ENCODE data around the gene TRIM2. TPM values are rescaled to one million over a fixed set of nuclear protein-coding genes. Genes with fewer than 3 reads are reported as not detected.

TRIM2 gene
- total and polyA plus RNA-seq, 8 donors = 11.0 to 39.2 (median 21.4) TPM

DNA sequence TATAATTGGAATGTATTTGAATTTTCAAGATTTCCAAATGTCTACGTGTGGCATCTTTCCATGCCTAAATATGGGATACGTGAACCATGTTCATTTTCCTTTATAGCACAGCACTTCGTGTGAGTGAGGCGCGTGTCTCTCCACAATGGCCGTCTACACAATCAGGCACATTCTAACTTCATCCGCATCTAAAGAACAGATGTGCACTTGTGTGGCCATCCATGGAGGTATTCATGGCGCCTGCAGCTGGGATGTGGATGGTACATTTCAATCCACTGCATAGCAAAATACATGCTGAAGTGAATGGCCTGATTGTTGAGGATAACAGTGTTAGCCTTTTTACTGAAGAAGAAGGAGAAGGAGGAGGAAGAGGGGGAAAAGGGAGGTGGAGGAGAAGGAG is 34.5 kb upstream of the TRIM2 start:
- intact Hi-C loops (cut with DNase I) = no loop called here
- FAIRE-seq = no peak
- no peak overlapping the region for H3K27ac ChIP-seq

DNA sequence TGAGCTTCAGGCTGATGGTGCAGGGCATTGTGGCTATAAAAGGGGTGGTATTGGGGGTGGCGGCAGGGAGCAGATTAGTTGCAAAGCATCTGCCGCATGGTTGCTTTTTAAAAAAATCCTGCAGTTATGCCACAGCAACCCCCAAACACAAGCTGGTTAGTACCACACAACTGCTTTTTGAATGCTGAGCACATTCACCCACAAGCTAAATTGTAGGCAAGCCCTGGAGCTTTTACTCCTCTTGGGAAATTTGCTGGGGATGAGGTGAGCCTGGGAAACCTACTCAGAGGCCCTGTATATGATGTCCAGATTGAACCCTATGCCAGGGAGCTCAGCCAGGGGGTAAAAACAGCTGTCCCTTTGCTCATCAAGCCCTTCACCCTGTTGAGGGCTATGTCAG is 33.8 kb upstream of the TRIM2 start:
- TF ChIP-seq, protein P1, sequence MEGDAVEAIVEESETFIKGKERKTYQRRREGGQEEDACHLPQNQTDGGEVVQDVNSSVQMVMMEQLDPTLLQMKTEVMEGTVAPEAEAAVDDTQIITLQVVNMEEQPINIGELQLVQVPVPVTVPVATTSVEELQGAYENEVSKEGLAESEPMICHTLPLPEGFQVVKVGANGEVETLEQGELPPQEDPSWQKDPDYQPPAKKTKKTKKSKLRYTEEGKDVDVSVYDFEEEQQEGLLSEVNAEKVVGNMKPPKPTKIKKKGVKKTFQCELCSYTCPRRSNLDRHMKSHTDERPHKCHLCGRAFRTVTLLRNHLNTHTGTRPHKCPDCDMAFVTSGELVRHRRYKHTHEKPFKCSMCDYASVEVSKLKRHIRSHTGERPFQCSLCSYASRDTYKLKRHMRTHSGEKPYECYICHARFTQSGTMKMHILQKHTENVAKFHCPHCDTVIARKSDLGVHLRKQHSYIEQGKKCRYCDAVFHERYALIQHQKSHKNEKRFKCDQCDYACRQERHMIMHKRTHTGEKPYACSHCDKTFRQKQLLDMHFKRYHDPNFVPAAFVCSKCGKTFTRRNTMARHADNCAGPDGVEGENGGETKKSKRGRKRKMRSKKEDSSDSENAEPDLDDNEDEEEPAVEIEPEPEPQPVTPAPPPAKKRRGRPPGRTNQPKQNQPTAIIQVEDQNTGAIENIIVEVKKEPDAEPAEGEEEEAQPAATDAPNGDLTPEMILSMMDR (IDR thresholded peaks at IDR 0.05) = no peak
- ATAC-seq (no peak), DNase-seq (no peak), FAIRE-seq (no peak)
- H3K27me3 ChIP-seq = no peaks in the 10 kb centered on the region
- no peak overlapping the region for H3K4me3 ChIP-seq
- H3K27ac ChIP-seq = no peak overlapping the region
- WGBS, 2 donors = 93 to 100% methylated on average over 2 of the region's 2 CpGs
- H3K9me3 ChIP-seq = no peaks in the 10 kb centered on the region
- no peaks in the 10 kb centered on the region for H3K36me3 ChIP-seq
- no peaks in the 10 kb centered on the region for H3K4me1 ChIP-seq
- intact Hi-C loops (cut with DNase I) = no loop called here

More for the DNA sequence above, 34.5 kb upstream of the TRIM2 start:
- no peaks in the 10 kb centered on the region for H3K27me3 ChIP-seq
- DNase-seq (no peak), ATAC-seq (no peak)
- WGBS, 2 donors = 63 to 81% methylated on average over 8 of the region's 8 CpGs
- H3K4me1 ChIP-seq = no peaks in the 10 kb centered on the region
- no peaks in the 10 kb centered on the region for H3K36me3 ChIP-seq
- TF ChIP-seq, protein P1 (IDR thresholded peaks at IDR 0.05) = no peak
- H3K9me3 ChIP-seq = no peaks in the 10 kb centered on the region
- no peak overlapping the region for H3K4me3 ChIP-seq

DNA sequence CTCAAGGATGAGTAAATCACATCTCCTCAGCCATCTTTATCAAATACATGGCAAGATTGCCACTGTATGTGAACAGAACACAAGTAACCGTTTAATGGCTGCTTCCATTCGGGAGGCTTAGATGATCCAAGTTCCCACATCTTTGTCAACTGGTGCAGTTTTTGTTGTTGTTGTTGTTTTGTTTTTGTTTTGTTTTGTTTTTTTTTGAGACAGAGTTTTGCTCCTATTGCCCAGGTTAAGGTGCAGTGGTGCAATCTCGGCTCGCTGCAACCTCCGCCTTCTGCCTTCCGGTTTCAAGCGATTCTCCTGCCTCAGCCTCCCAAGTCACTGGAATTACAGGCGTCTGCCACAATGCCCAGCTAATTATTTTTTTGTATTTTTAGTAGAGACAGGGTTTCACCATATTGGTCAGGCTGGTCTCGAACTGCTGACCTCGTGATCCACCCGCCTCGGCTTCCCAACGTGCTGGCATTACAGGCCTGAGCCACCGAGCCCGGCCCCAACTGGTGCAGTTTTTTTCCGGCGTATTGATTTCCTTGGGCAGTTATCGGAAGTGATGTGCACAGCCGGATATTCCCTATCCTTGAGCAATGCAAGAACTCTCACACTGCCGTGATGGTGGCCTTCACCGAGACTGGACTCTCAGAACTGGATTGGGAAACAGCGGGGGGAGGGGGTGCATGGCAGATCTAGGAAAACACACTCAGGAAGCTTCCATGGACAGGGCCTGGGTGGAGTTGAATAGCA is 29.2 kb upstream of the TRIM2 start:
- H3K4me3 ChIP-seq = no peak overlapping the region
- H3K36me3 ChIP-seq = no peaks in the 10 kb centered on the region
- DNase-seq (no peak), ATAC-seq (no peak), FAIRE-seq (no peak)
- H3K27me3 ChIP-seq = no peaks in the 10 kb centered on the region
- H3K9me3 ChIP-seq = no peaks in the 10 kb centered on the region
- H3K27ac ChIP-seq = no peak overlapping the region
- H3K4me1 ChIP-seq = no peaks in the 10 kb centered on the region
- TF ChIP-seq, protein P1 (IDR thresholded peaks at IDR 0.05) = no peak
- WGBS, 2 donors = 85% methylated on average over 22 of the region's 22 CpGs
- intact Hi-C loops (cut with DNase I) = no loop called here

DNA sequence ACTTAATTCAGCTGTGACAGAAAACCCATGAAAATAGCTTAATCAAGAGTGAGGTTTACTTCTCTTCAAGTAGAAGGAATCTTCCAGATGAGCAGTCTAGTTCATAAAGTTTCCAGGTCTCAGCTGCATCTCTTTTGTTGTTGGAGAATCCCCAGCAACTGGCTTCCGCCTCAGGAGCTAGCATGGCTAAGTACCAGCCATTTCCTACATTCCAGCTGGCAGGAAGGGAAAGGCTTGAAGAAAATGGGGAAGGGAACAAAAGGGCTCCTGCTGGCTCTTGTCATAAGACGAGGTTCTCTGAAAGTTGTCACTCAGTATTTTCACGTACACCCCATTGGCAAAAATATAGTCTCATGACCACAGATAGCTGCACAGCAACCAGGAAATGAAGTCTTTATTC is 27.3 kb upstream of the TRIM2 start:
- intact Hi-C loops (cut with DNase I) = no loop called here
- Histone ChIP-seq H3K36me3 (no peaks in the 10 kb centered on the region), H3K9me3 (no peaks in the 10 kb centered on the region), H3K4me1 (no peaks in the 10 kb centered on the region), H3K27ac (no peak overlapping the region), H3K4me3 (no peak overlapping the region), H3K27me3 (no peaks in the 10 kb centered on the region)
- FAIRE-seq (no peak), DNase-seq (no peak), ATAC-seq (no peak)
- WGBS, 2 donors = 66 to 71% methylated on average over 3 of the region's 3 CpGs
- TF ChIP-seq, protein P1 (IDR thresholded peaks at IDR 0.05) = no peak

DNA sequence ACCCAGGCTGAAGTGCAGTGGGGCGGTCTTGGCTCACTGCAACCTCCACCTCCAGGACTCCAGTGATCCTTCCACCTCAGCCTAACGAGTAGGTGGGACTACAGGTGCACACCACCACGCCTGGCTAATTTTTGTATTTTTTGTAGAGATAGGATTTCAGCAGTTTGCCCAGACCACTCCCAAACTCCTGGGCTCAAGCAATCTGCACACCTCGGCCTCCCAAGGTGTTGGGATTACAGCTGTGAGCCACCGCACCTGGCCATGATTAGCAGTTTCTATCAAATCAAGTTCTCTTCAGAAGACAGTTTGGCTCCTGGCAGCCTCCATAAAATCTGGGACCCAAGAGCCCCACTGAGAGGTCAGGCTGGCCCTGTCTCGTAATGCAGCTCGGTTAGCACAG is 26.4 kb upstream of the TRIM2 start:
- no peak for ATAC-seq
- 86 to 89% methylated on average over 7 of the region's 7 CpGs for WGBS, 2 donors
- no peak for DNase-seq
- Histone ChIP-seq H3K27me3 (no peaks in the 10 kb centered on the region), H3K36me3 (no peaks in the 10 kb centered on the region), H3K9me3 (no peaks in the 10 kb centered on the region), H3K4me3 (no peak overlapping the region), H3K27ac (no peak overlapping the region), H3K4me1 (no peaks in the 10 kb centered on the region)
- FAIRE-seq = no peak
- TF ChIP-seq, protein P1 (IDR thresholded peaks at IDR 0.05) = no peak
- intact Hi-C loops (cut with DNase I) = no loop called here
